Mucosa of stomach (tissue), 1 donor: ENCODE data around the gene LHFPL2.

Experiments used
- H3K27me3 ChIP-seq: one replicate; pipeline ENCODE4 v1.7.0; 2013; ENCODE audit warnings: mild to moderate bottlenecking, low read length; ENCODE audit not compliant: control insufficient read depth, insufficient read depth
- H3K36me3 ChIP-seq: one replicate; pipeline ENCODE4 v1.7.0; 2013; ENCODE audit warnings: low read length; ENCODE audit not compliant: control insufficient read depth, insufficient read depth
- H3K4me1 ChIP-seq: one replicate; pipeline ENCODE4 v1.7.0; 2013; ENCODE audit warnings: mild to moderate bottlenecking, low read length; ENCODE audit not compliant: control insufficient read depth, insufficient read depth
- H3K4me3 ChIP-seq: one replicate; pipeline ENCODE4 v1.7.0; 2013; ENCODE audit warnings: low read length
- H3K9ac ChIP-seq: one replicate; pipeline ENCODE4 v1.7.0; 2013; ENCODE audit warnings: mild to moderate bottlenecking, low read length, moderate library complexity
- H3K9me3 ChIP-seq: one replicate; pipeline ENCODE4 v1.7.0; 2013; ENCODE audit warnings: mild to moderate bottlenecking, low read length, moderate library complexity; ENCODE audit not compliant: control insufficient read depth
- donor health status: Pancreatic carcinoma.

The LHFPL2 gene

DNA sequence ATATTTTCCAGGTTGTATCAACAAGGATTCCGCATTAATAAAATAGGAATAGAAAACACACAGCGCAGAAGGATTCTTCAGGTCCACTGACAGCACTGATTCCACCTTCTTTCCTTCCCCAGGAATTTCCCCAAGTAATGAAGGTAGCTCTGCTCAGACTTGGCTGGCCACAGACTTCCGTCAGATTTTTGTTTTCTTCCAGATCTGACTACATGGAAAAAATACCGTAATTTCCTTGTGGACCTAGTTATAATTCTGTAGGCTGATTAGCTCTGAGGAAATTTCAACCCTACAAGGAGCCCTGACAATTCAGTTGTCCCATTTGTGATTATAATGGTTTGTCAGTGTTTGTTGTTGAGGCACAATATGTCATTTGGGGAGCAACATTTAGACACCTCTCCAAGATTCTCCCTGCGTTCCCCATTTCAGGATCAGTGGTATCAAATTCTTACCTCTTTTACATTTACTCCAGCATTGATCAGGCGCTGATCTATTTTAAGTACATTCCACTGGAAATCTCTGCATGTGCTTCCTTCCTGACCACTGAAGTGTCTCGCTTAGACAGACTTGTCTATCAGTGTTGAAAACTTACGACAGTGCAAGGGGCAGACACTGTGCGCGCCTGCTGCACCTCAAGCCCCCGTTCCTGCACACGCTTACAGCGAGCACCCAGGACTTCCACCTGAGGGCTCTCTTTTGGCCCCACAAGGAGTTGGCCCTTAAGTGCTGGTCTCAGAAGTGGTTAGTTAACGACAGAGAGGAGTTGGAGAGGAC lies 94.8 kb downstream of the LHFPL2 start:
- no peak overlapping the region for H3K9ac ChIP-seq
- H3K36me3 ChIP-seq, result no peaks in the 10 kb centered on the region
- H3K4me1 ChIP-seq, result no peaks in the 10 kb centered on the region
- no peaks in the 10 kb centered on the region for H3K9me3 ChIP-seq
- no peak overlapping the region for H3K4me3 ChIP-seq
- no peaks in the 10 kb centered on the region for H3K27me3 ChIP-seq

DNA sequence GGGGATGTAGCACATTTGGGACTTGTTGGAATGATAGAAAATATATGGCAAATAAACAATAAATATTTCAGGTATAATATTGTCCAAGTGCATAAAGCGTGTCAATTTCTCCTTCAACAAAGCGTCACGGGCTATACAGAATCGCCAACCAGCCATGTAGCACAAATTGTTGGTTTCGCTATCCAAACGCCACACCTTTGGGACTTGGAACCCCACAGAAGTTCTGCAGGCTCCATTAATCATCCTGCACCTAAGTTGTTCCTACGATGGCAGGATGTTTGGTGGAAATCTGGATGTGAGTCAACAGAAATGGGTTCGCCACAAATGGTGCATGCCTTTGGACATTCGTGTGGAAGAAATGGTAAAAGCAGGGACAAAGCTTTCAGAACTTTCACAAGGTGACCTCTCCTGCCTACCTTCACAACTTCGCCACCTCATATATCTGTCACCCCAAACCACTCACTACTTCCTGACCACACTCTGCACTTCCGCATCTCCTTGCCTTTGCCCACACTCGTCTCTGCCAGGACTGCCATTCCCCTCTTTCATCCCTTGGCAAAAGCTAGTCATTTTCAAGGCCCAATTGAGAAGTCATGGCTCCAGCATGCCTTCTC lies 95.7 kb downstream of the LHFPL2 start:
- no peaks in the 10 kb centered on the region for H3K36me3 ChIP-seq
- H3K4me1 ChIP-seq, result no peaks in the 10 kb centered on the region
- H3K4me3 ChIP-seq, result no peak overlapping the region
- no peaks in the 10 kb centered on the region for H3K27me3 ChIP-seq
- H3K9ac ChIP-seq, result no peak overlapping the region
- no peaks in the 10 kb centered on the region for H3K9me3 ChIP-seq

DNA sequence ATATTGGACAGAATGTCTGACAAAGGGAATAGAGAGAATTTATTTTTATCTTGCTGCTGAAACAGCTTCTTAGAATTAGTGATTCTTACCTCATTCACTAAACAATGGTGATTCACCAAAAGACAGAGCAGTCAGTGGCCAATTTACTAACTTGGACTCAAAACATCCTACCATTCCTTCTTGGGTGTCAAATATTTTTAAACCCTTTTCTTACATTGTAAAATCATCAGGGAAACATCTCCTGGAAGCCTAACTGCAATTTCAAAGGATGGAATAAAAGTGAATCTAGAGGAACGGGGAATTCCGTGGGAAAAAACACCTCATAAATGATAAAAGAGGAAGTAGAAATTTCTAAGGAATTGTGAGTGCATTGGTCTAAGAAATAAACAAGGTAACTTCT lies 97.7 kb downstream of the LHFPL2 start:
- Histone ChIP-seq H3K4me1 (peaks cover 4% of the 10 kb centered on the region), H3K36me3 (no peaks in the 10 kb centered on the region)

DNA sequence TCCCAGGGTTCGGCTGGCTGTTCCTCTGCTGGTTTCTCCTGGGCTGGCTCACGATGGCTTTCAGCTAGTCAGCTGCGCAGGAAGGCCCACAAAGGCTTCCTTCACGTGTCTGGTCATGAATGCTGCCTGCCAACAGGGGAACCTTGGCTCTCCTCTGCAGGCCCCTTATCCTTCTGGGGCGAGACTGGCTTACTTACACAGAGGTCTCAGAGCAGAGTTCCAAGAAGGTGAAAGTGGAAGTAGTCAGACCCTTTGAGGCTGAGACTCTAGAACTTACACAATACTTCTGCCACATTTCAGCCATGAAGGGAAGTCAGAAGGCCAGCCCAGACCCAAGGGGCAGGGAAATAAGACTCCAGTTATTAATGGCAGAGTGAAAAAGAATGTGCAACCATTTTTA lies 99.5 kb downstream of the LHFPL2 start:
- Histone ChIP-seq H3K27me3 (no peaks in the 10 kb centered on the region), H3K9ac (no peak overlapping the region), H3K4me3 (no peak overlapping the region)

More for the DNA sequence above, 97.7 kb downstream of the LHFPL2 start:
- H3K27me3 ChIP-seq, result no peaks in the 10 kb centered on the region
- no peak overlapping the region for H3K9ac ChIP-seq
- no peaks in the 10 kb centered on the region for H3K9me3 ChIP-seq
- H3K4me3 ChIP-seq, result no peak overlapping the region

DNA sequence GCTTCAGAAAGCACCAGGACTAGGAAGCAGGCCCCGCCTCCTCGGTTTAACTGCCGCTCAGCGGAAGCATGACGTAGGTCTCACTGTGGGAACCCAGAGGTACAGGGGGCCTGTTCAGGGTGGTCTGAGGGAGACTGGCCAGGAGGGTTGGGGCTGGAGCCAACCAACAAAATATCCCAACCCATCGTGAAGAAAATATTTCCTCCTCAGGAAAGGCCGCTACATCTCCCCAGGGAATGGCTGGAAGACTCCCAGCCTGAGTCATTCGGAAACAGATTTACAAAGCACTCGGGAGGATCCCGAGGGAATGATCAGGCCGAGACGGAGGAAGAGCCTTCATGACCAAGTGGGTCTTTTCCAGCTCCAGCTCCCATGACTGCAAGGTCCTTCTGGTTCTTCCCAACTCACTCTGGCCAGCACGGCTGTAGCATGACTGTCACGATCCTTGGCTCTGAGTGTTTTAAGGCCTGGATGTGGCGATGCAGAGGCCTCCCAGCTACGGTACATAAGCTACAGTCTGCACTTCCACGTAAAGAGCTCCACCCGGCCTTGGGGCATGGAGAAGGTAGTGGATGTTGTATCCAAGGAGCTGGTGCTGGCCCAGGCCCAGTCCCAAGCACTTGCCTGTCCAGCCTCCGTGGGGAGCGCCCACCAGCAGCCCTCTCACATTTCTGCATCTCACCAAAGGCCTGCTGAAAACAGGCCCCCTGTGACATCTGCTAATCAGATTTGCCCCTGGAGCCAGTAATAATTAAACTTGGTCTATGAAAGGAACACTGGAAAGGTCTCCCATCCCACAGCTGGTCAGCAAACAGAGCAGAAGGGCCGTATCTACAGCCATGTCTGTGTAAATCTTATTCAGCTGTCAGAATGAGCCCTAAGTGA lies 100.6 kb downstream of the LHFPL2 start:
- H3K27me3 ChIP-seq, result no peaks in the 10 kb centered on the region
- peaks cover 4% of the 10 kb centered on the region for H3K4me1 ChIP-seq

More for the DNA sequence above, 99.5 kb downstream of the LHFPL2 start:
- H3K36me3 ChIP-seq, result no peaks in the 10 kb centered on the region
- peaks cover 4% of the 10 kb centered on the region for H3K4me1 ChIP-seq
- H3K9me3 ChIP-seq, result no peaks in the 10 kb centered on the region

DNA sequence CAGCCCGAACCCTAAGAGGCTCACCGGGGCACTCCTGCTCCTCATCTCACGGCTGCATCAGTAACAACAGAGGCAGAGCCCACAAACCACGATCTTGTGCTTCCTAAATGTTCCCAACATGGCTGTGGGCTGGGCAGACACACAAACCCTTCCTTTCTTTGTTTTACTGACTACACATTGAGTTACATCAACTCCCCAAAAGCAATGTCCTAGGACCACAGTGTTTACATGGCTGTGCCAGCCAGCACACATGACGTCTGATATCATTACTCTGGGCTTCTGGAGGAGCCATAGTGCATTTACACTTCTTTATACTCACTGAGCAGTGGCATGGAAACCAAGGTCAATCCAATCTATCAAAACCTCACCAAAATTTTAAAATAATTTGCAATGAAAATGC lies 101.4 kb downstream of the LHFPL2 start:
- no peaks in the 10 kb centered on the region for H3K36me3 ChIP-seq
- H3K9me3 ChIP-seq, result no peaks in the 10 kb centered on the region

More for the DNA sequence above, 100.6 kb downstream of the LHFPL2 start:
- H3K9ac ChIP-seq, result no peak overlapping the region
- H3K4me3 ChIP-seq, result no peak overlapping the region
- no peaks in the 10 kb centered on the region for H3K36me3 ChIP-seq
- no peaks in the 10 kb centered on the region for H3K9me3 ChIP-seq

DNA sequence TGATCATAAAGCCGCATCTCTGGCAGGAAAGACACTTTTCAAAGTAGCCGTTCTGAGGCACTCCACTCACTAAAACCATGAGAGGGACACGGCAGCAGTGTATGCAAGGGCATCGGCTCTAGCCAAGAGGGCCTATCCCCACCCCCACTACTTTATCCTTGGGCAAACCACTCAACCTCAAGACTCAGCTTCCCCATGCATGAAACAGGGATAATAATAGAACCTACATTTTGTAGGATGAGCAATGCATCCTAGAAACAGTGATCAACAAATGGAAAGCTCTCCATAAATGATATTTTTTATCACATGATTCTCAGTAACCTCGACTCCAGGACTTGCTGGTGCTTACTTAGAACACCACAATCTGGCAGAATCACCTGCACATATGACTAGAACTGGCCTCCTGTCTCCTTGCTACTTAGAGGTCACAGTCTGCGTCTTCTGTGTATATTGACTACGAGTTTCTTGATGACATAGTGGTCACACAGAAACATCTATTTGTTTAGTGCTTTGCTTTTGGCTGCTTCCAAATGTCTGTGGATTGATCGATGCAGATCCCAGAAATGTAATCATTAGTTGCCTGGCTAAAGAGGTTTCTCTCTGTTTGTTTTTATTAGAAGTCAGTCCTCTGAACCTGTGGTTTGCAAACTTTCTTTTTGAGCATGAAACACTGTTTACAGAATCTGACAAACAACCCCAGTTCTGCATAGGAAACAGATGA lies 102.1 kb downstream of the LHFPL2 start:
- Histone ChIP-seq H3K27me3 (no peaks in the 10 kb centered on the region), H3K9ac (no peak overlapping the region), H3K4me3 (no peak overlapping the region), H3K9me3 (no peaks in the 10 kb centered on the region), H3K36me3 (no peaks in the 10 kb centered on the region), H3K4me1 (peaks cover 4% of the 10 kb centered on the region)

More for the DNA sequence above, 101.4 kb downstream of the LHFPL2 start:
- Histone ChIP-seq H3K4me1 (peaks cover 4% of the 10 kb centered on the region), H3K9ac (no peak overlapping the region), H3K4me3 (no peak overlapping the region), H3K27me3 (no peaks in the 10 kb centered on the region)

DNA sequence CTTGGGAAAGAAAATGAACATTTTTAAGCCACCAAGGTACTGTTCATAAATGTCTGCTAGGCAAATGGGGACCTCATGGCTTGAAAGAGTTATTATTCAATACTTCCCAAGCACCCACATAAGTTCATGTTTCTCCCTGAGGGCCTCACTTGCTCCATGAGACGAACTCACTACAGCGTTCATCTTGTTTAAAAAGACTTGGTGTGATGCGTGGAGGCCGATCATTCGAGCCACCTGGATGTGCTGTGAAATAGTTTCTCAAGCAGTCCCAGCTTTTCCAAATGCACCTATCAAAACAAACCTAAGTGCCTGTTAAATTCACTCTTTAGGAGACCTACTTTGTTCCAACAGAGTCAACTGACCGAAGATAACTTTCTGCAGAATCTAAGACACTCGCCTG lies 103.2 kb downstream of the LHFPL2 start:
- Histone ChIP-seq H3K9ac (no peak overlapping the region), H3K4me1 (peaks cover 7% of the 10 kb centered on the region), H3K27me3 (no peaks in the 10 kb centered on the region), H3K36me3 (no peaks in the 10 kb centered on the region), H3K9me3 (no peaks in the 10 kb centered on the region), H3K4me3 (no peak overlapping the region)

DNA sequence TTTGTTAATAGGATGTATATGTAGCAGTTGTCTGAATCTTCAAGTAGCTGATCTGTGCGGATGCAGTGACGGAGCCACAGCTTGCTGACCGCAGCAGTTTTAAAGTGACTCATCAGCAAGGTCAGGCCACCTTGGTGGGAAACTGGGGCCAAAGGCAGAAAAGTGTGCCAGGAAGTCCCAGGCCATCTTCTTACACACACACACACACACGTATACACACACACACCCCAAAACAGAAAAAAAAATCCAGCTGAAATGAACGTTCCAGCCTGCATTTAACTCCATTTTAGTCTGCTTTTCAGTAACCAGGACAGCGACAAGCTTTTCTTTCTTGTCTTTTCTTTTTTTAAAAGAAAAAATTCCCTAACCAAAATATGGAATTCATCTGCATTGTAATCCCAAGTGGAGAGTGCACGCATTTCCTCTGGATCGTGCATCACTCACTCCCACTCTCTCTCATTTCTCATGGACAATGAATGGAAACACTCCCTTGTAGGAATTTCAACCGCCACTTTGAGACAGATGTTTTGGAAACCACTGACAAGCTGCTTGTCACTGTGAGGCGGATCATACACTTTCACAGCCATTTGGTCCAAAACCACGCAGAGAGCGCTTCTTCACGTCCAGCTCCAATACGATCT lies 103.9 kb downstream of the LHFPL2 start:
- Histone ChIP-seq H3K36me3 (no peaks in the 10 kb centered on the region), H3K9me3 (no peaks in the 10 kb centered on the region), H3K9ac (no peak overlapping the region), H3K4me1 (peaks cover 7% of the 10 kb centered on the region), H3K27me3 (no peaks in the 10 kb centered on the region), H3K4me3 (no peak overlapping the region)

DNA sequence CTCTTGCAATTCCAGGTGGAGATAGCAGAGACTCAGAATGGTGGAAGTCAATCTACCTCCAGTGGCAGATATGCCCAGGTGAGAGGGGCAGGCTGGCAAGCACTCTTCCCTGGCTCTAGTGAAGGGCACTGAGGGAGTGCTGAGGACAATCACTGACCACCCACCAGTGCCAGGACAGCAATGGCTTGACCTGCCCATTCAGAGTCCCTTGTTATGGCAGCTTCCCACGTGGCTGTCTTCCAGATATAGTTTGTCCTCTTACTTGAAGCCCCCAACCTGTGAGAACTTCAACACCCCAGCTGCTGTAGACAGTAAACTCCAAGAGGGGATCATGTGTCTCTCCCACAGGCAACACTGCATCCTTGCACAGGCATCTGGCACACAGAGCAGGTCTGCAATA lies 104.7 kb downstream of the LHFPL2 start:
- no peaks in the 10 kb centered on the region for H3K27me3 ChIP-seq
- peaks cover 7% of the 10 kb centered on the region for H3K4me1 ChIP-seq
- H3K4me3 ChIP-seq, result no peak overlapping the region
- H3K9ac ChIP-seq, result no peak overlapping the region
- H3K9me3 ChIP-seq, result no peaks in the 10 kb centered on the region
- H3K36me3 ChIP-seq, result no peaks in the 10 kb centered on the region

DNA sequence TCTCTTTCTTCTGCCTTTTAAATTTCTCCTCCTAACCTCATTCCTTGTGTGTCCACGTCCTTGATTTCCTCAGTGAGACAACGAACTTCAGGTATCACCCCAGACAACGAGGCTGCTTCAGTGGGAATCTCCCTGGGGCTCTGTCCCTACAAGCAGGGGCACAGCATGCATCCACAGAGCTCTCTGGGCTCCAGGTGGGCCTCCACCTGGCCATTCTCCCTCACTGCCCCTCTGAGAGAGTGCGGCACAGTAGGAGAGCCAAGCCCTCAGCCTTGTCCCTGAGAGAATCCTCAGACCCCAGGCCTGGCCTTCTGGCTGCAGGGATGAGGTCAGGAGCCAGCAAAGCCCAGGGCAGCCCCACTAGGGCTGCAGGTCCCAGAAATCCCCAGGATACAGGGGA lies 105.3 kb downstream of the LHFPL2 start:
- Histone ChIP-seq H3K4me3 (no peak overlapping the region), H3K9ac (no peak overlapping the region), H3K4me1 (peaks cover 9% of the 10 kb centered on the region), H3K9me3 (no peaks in the 10 kb centered on the region), H3K36me3 (no peaks in the 10 kb centered on the region), H3K27me3 (no peaks in the 10 kb centered on the region)
